BLaER1 treated with 17β-estradiol and CSF1 and Interleukin-3, amounts not matched to agents 10 nM and 100 nM (cell line): Measurements from ENCODE around the gene PPP1R12B.
A peak's percentile ranks its signal among the peaks of the same experiment; 100 is the strongest.
"Not testable (repeated sequence)": the region's sequence is repeated elsewhere in the genome, so short reads cannot be mapped to it uniquely, and the experiment has no call there.

Experiments
- H3K27ac ChIP-seq, 11 experiments: shearing (Covaris generic); formaldehyde crosslinking; 2 replicates each; pipeline ENCODE4 v1.8.1; 2022
- H3K27me3 ChIP-seq, 11 experiments: shearing (Covaris generic); formaldehyde crosslinking; 2 replicates each; pipeline ENCODE4 v1.8.1; 2022
- H3K36me3 ChIP-seq, 11 experiments: shearing (Covaris generic); formaldehyde crosslinking; 2 replicates each; pipeline ENCODE4 v1.8.1; 2022
- H3K4me1 ChIP-seq, 10 experiments: shearing (Covaris generic); formaldehyde crosslinking; 2 replicates each; pipeline ENCODE4 v1.8.1; 2022
- H3K4me2 ChIP-seq, 11 experiments: shearing (Covaris generic); formaldehyde crosslinking; 2 replicates each; pipeline ENCODE4 v1.8.1; 2022
- H3K4me3 ChIP-seq, 10 experiments: shearing (Covaris generic); formaldehyde crosslinking; 2 replicates each; pipeline ENCODE4 v1.8.1; 2022
- H3K9ac ChIP-seq, 11 experiments: shearing (Covaris generic); formaldehyde crosslinking; 2 replicates each; pipeline ENCODE4 v1.8.1; 2022
- H3K9me3 ChIP-seq, 11 experiments: shearing (Covaris generic); formaldehyde crosslinking; replicated peaks in 1 of 11; 2 replicates each; pipeline ENCODE4 v1.8.1; 2022
- H4K20me1 ChIP-seq, 11 experiments: shearing (Covaris generic); formaldehyde crosslinking; 2 replicates each; pipeline ENCODE4 v1.8.1; 2022
- Cebpa-rat ChIP-seq, 11 experiments: shearing (Covaris generic); IDR thresholded peaks; 2 replicates each; pipeline ENCODE4 v1.8.1; 2022

Gene PPP1R12B

GRCh38 chr1:202521484-202521883 lies 173.0 kb downstream of the PPP1R12B start:
- not testable (repeated sequence) for H4K20me1 ChIP-seq, H3K36me3 ChIP-seq, H3K9me3 ChIP-seq, H3K4me2 ChIP-seq, H3K4me3 ChIP-seq, H3K27ac ChIP-seq, H3K4me1 ChIP-seq, H3K9ac ChIP-seq, H3K27me3 ChIP-seq

- no peak overlapping the region for H3K27ac ChIP-seq
- H4K20me1 ChIP-seq = peaks cover 0 to 5% (median 0%) of the 10 kb centered on the region in 11 experiments; a peak in 2 of 22 replicates
- H3K4me3 ChIP-seq = no peak overlapping the region
- no peaks in the 10 kb centered on the region for H3K36me3 ChIP-seq
- no peaks in the 10 kb centered on the region for H3K9me3 ChIP-seq
- TF ChIP-seq Cebpa-rat (IDR thresholded peaks at IDR 0.05) = no peak
- H3K9ac ChIP-seq = no peak overlapping the region
- H3K4me2 ChIP-seq = no peak overlapping the region
- no peaks in the 10 kb centered on the region for H3K4me1 ChIP-seq
- no peaks in the 10 kb centered on the region for H3K27me3 ChIP-seq
Observed at GRCh38 chr1:202521886-202522285, 173.4 kb downstream of the PPP1R12B start.

GRCh38 chr1:202526056-202526455 lies 177.6 kb downstream of the PPP1R12B start:
- not testable (repeated sequence) for H3K27me3 ChIP-seq, H3K4me2 ChIP-seq, H3K27ac ChIP-seq, H3K4me3 ChIP-seq, H4K20me1 ChIP-seq, H3K9ac ChIP-seq, H3K36me3 ChIP-seq, H3K4me1 ChIP-seq, H3K9me3 ChIP-seq

- H3K36me3 ChIP-seq, H3K4me2 ChIP-seq, H3K27me3 ChIP-seq, H3K4me3 ChIP-seq, H3K27ac ChIP-seq, H3K9ac ChIP-seq, H3K9me3 ChIP-seq, H4K20me1 ChIP-seq: not testable (repeated sequence)
- peaks cover 0 to 18% (median 0%) of the 10 kb centered on the region in 10 experiments; a peak in 6 of 20 replicates for H3K4me1 ChIP-seq
Observed at GRCh38 chr1:202528096-202528722, 179.7 kb downstream of the PPP1R12B start.

- H3K27ac ChIP-seq, H3K27me3 ChIP-seq, H4K20me1 ChIP-seq, H3K9me3 ChIP-seq, H3K9ac ChIP-seq, H3K36me3 ChIP-seq, H3K4me3 ChIP-seq: not testable (repeated sequence)
- Histone ChIP-seq H3K4me1 (peaks cover 0 to 18% (median 0%) of the 10 kb centered on the region in 10 experiments; a peak in 6 of 20 replicates), H3K4me2 (peak overlapping the region in 1 of 11 experiments; percentile 10; a peak in 2 of 22 replicates)
Observed at GRCh38 chr1:202530686-202531085, 182.2 kb downstream of the PPP1R12B start.

- no peaks in the 10 kb centered on the region for H3K36me3 ChIP-seq
- peaks cover 0 to 18% (median 0%) of the 10 kb centered on the region in 10 experiments; a peak in 6 of 20 replicates for H3K4me1 ChIP-seq
- H3K9me3 ChIP-seq = no peaks in the 10 kb centered on the region
- no peak overlapping the region for H3K27ac ChIP-seq
- TF ChIP-seq Cebpa-rat (IDR thresholded peaks at IDR 0.05) = no peak
- H4K20me1 ChIP-seq = no peaks in the 10 kb centered on the region
- no peak overlapping the region for H3K9ac ChIP-seq
- H3K4me2 ChIP-seq = peak overlapping the region in 3 of 11 experiments; percentile 6 to 14 (median 7); a peak in 2 of 22 replicates
- H3K27me3 ChIP-seq = no peaks in the 10 kb centered on the region
- H3K4me3 ChIP-seq = no peak overlapping the region
Observed at GRCh38 chr1:202531472-202531811, 182.9 kb downstream of the PPP1R12B start.

- H3K9ac ChIP-seq, H3K27ac ChIP-seq, H3K4me3 ChIP-seq, H3K36me3 ChIP-seq, H3K9me3 ChIP-seq, H4K20me1 ChIP-seq, H3K27me3 ChIP-seq: not testable (repeated sequence)
- peak overlapping the region in 3 of 11 experiments; percentile 6 to 14 (median 7); a peak in 2 of 22 replicates for H3K4me2 ChIP-seq
- H3K4me1 ChIP-seq = peaks cover 0 to 18% (median 0%) of the 10 kb centered on the region in 10 experiments; a peak in 6 of 20 replicates
Observed at GRCh38 chr1:202531812-202532616, 183.5 kb downstream of the PPP1R12B start.

GRCh38 chr1:202539166-202539574 lies 190.7 kb downstream of the PPP1R12B start:
- H3K9me3 ChIP-seq, H3K27ac ChIP-seq, H3K27me3 ChIP-seq, H3K36me3 ChIP-seq, H3K9ac ChIP-seq, H3K4me3 ChIP-seq: not testable (repeated sequence)
- peak overlapping the region in 5 of 11 experiments; percentile 37 to 63 (median 52); a peak in 10 of 22 replicates for H3K4me2 ChIP-seq
- peaks cover 0 to 21% (median 0%) of the 10 kb centered on the region in 10 experiments; a peak in 10 of 20 replicates for H3K4me1 ChIP-seq
- peaks cover 0 to 11% (median 0%) of the 10 kb centered on the region in 11 experiments; a peak in 2 of 22 replicates for H4K20me1 ChIP-seq

- Histone ChIP-seq H3K4me1 (peaks cover 0 to 21% (median 0%) of the 10 kb centered on the region in 10 experiments; a peak in 10 of 20 replicates), H4K20me1 (peaks cover 0 to 11% (median 0%) of the 10 kb centered on the region in 11 experiments; a peak in 2 of 22 replicates), H3K4me2 (peak overlapping the region in 5 of 11 experiments; percentile 37 to 63 (median 52); a peak in 8 of 22 replicates)
- not testable (repeated sequence) for H3K27ac ChIP-seq, H3K27me3 ChIP-seq, H3K36me3 ChIP-seq, H3K4me3 ChIP-seq, H3K9me3 ChIP-seq, H3K9ac ChIP-seq
Observed at GRCh38 chr1:202539583-202539982, 191.1 kb downstream of the PPP1R12B start.

- no peak overlapping the region for H3K4me3 ChIP-seq
- H3K27me3 ChIP-seq = no peaks in the 10 kb centered on the region
- peaks cover 0 to 21% (median 0%) of the 10 kb centered on the region in 10 experiments; a peak in 10 of 20 replicates for H3K4me1 ChIP-seq
- H3K27ac ChIP-seq = no peak overlapping the region
- no peaks in the 10 kb centered on the region for H3K9me3 ChIP-seq
- peaks cover 0 to 11% (median 0%) of the 10 kb centered on the region in 11 experiments; a peak in 2 of 22 replicates for H4K20me1 ChIP-seq
- H3K9ac ChIP-seq = no peak overlapping the region
- no peaks in the 10 kb centered on the region; a peak in 1 of 22 replicates for H3K36me3 ChIP-seq
- TF ChIP-seq Cebpa-rat (IDR thresholded peaks at IDR 0.05) = no peak
- H3K4me2 ChIP-seq = peak overlapping the region in 3 of 11 experiments; percentile 52 to 63 (median 58); a peak in 3 of 22 replicates
Observed at GRCh38 chr1:202540014-202540413, 191.5 kb downstream of the PPP1R12B start.
